Uterus (tissue), 4 donors: ENCODE measurements around the gene PPP4R3A. TPM values are rescaled to one million over a fixed set of nuclear protein-coding genes. Genes with fewer than 3 reads are reported as not detected.

Experiments
- small RNA-seq: library from RNA; depleted of rRNA; stranded (forward); fragments of <200 nt; gene quantifications from one replicate; pipeline ENCODE3, GENCODE V24; 2016
- total RNA-seq, 4 donors: library from RNA; depleted of rRNA in 3 of 4; stranded (reverse); fragments of >200 nt in 3 of 4; gene quantifications; one replicate each; pipeline versions ENCODE4 v1.1.0 to v1.2.4, GENCODE V29; 2014 to 2023
- donor health status: DM: yes; HTN: yes; CAD: no.

The PPP4R3A gene
- total RNA-seq, 4 donors from 2014 or later: 36.2 to 136 (median 116) TPM

Small RNA genes lying within 50 kb of the gene (small RNA-seq; reads per million reads assigned to genes)
- gene AL133373.1: not detected

Other genes with a start within 250 kb of the PPP4R3A start
- 10 to 100 TPM in 2 of 4 donors, 1 to 10 TPM in 2; 3.2 to 32.7 (median 11.0) TPM for gene CCDC88C, start 92.5 kb downstream of the PPP4R3A start, total RNA-seq
- 1 to 10 TPM in 3 of 4 donors, under 1 TPM in 1; 0.29 to 4.1 (median 2.6) TPM for gene CATSPERB, start 221.8 kb upstream of the PPP4R3A start, total RNA-seq